Lower leg skin (tissue), 3 donors: ENCODE data around the gene OR1N2.

Source experiments
- CTCF ChIP-seq, 3 donors: fragments of 450-650 bp; IDR thresholded peaks; one replicate each; pipeline ENCODE4 v1.5.1; 2016; ENCODE audit warnings: antibody characterized with exemption in 3 of 3, mild to moderate bottlenecking in 3 of 3, moderate library complexity in 2 of 3
- POLR2A ChIP-seq, 2 donors: fragments of 450-650 bp; IDR thresholded peaks; one replicate each; pipeline ENCODE4 v1.6.1; 2016 to 2017; ENCODE audit warnings: antibody characterized with exemption in 2 of 2, mild to moderate bottlenecking in 1 of 2, moderate library complexity in 1 of 2

GRCh38 chr9:122546196-122546595, 6.7 kb upstream of the OR1N2 start:
- TF ChIP-seq CTCF (IDR thresholded peaks at IDR 0.05): no peak
- no peak for TF ChIP-seq POLR2A (IDR thresholded peaks at IDR 0.05)
